ENCODE results near the gene TIFAB. TPM values are rescaled to one million over a fixed set of nuclear protein-coding genes. Genes with fewer than 3 reads are reported as not detected.

The TIFAB gene
- total RNA-seq, 1 donor from 2014 or later: not detected

- TF ChIP-seq, protein P1, sequence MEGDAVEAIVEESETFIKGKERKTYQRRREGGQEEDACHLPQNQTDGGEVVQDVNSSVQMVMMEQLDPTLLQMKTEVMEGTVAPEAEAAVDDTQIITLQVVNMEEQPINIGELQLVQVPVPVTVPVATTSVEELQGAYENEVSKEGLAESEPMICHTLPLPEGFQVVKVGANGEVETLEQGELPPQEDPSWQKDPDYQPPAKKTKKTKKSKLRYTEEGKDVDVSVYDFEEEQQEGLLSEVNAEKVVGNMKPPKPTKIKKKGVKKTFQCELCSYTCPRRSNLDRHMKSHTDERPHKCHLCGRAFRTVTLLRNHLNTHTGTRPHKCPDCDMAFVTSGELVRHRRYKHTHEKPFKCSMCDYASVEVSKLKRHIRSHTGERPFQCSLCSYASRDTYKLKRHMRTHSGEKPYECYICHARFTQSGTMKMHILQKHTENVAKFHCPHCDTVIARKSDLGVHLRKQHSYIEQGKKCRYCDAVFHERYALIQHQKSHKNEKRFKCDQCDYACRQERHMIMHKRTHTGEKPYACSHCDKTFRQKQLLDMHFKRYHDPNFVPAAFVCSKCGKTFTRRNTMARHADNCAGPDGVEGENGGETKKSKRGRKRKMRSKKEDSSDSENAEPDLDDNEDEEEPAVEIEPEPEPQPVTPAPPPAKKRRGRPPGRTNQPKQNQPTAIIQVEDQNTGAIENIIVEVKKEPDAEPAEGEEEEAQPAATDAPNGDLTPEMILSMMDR (IDR thresholded peaks at IDR 0.05; ENCODE audit: unreplicated experiment): no peak
- Mint-ChIP-seq H3K9me3 (ENCODE audit: unreplicated experiment) (no peaks in the 10 kb centered on the region), H3K36me3 (ENCODE audit: low read depth, unreplicated experiment) (no peaks in the 10 kb centered on the region), H3K27ac (ENCODE audit: unreplicated experiment) (no peak overlapping the region), H3K4me1 (ENCODE audit: unreplicated experiment) (no peaks in the 10 kb centered on the region), H3K4me3 (ENCODE audit: unreplicated experiment) (no peak overlapping the region), H3K27me3 (ENCODE audit: unreplicated experiment) (no peaks in the 10 kb centered on the region)
- no peak for DNase-seq (ENCODE audit: low spot score)
Observed at GRCh38 chr5:135417083-135417482, 35.1 kb downstream of the TIFAB start.

GRCh38 chr5:135405082-135405481 lies 47.1 kb downstream of the TIFAB start:
- Mint-ChIP-seq H3K27me3 (ENCODE audit: unreplicated experiment) (peaks cover 3% of the 10 kb centered on the region), H3K9me3 (ENCODE audit: unreplicated experiment) (no peaks in the 10 kb centered on the region)

GRCh38 chr5:135402031-135402430 lies 50.1 kb downstream of the TIFAB start:
- H3K27ac Mint-ChIP-seq (ENCODE audit: unreplicated experiment): no peak overlapping the region
- DNase-seq (ENCODE audit: low spot score): no peak
- H3K4me3 Mint-ChIP-seq (ENCODE audit: unreplicated experiment): no peak overlapping the region
- TF ChIP-seq, protein P1 (IDR thresholded peaks at IDR 0.05; ENCODE audit: unreplicated experiment): no peak
- peaks cover 5% of the 10 kb centered on the region for H3K36me3 Mint-ChIP-seq (ENCODE audit: low read depth, unreplicated experiment)
- H3K4me1 Mint-ChIP-seq (ENCODE audit: unreplicated experiment): peaks cover 24% of the 10 kb centered on the region
- H3K9me3 Mint-ChIP-seq (ENCODE audit: unreplicated experiment): no peaks in the 10 kb centered on the region
- H3K27me3 Mint-ChIP-seq (ENCODE audit: unreplicated experiment): peaks cover 10% of the 10 kb centered on the region

More at GRCh38 chr5:135405082-135405481, 47.1 kb downstream of the TIFAB start:
- no peak for DNase-seq (ENCODE audit: low spot score)
- Mint-ChIP-seq H3K27ac (ENCODE audit: unreplicated experiment) (no peak overlapping the region), H3K36me3 (ENCODE audit: low read depth, unreplicated experiment) (peaks cover 5% of the 10 kb centered on the region), H3K4me3 (ENCODE audit: unreplicated experiment) (no peak overlapping the region), H3K4me1 (ENCODE audit: unreplicated experiment) (peaks cover 8% of the 10 kb centered on the region)
- TF ChIP-seq, protein P1 (IDR thresholded peaks at IDR 0.05; ENCODE audit: unreplicated experiment): no peak

DNA sequence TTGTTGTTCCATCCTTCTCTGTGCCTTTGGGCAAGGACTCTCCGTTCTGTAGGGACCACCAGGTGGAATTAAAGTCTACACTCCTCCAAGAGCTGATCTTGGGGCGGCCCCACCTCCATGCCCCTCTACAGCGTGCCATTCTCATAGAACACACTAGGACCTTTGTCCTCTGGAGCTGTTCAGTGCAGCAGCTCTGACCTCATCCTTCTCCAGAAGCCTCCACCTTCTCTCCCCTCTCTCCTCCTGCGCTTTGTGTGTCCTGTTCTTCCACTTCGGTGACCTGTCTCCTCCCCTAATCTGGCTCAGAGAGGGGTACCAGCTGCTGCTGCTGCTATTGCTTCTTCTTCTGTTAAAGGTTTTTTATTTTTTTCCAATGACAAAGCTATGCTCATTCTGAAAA lies 51.3 kb downstream of the TIFAB start:
- Mint-ChIP-seq H3K36me3 (ENCODE audit: low read depth, unreplicated experiment) (peaks cover 5% of the 10 kb centered on the region), H3K9me3 (ENCODE audit: unreplicated experiment) (no peaks in the 10 kb centered on the region), H3K4me1 (ENCODE audit: unreplicated experiment) (peaks cover 26% of the 10 kb centered on the region), H3K4me3 (ENCODE audit: unreplicated experiment) (peak overlapping the region; percentile 59), H3K27me3 (ENCODE audit: unreplicated experiment) (peaks cover 10% of the 10 kb centered on the region), H3K27ac (ENCODE audit: unreplicated experiment) (no peak overlapping the region)
- DNase-seq (ENCODE audit: low spot score): no peak
- TF ChIP-seq, protein P1 (IDR thresholded peaks at IDR 0.05; ENCODE audit: unreplicated experiment): no peak

- H3K27ac Mint-ChIP-seq (ENCODE audit: unreplicated experiment): peak overlapping the region; percentile 81
- no peaks in the 10 kb centered on the region for H3K9me3 Mint-ChIP-seq (ENCODE audit: unreplicated experiment)
- peaks cover 10% of the 10 kb centered on the region for H3K27me3 Mint-ChIP-seq (ENCODE audit: unreplicated experiment)
- DNase-seq (ENCODE audit: low spot score): no peak
- H3K4me3 Mint-ChIP-seq (ENCODE audit: unreplicated experiment): peak overlapping the region; percentile 97
- TF ChIP-seq, protein P1 (IDR thresholded peaks at IDR 0.05; ENCODE audit: unreplicated experiment): no peak
- H3K36me3 Mint-ChIP-seq (ENCODE audit: low read depth, unreplicated experiment): peaks cover 5% of the 10 kb centered on the region
- peaks cover 26% of the 10 kb centered on the region for H3K4me1 Mint-ChIP-seq (ENCODE audit: unreplicated experiment)
Observed at GRCh38 chr5:135399794-135400542, 52.2 kb downstream of the TIFAB start.

Measured in endothelial cell (in vitro differentiated cells).